Ishikawa (cell line): Measurements from ENCODE around the gene THAP6.

ENCODE experiments used
- CEBPB ChIP-seq: IDR thresholded peaks from 2 replicates; pipeline ENCODE4 v1.6.1; 2012
- CREB1 ChIP-seq: IDR thresholded peaks from 2 replicates; pipeline ENCODE4 v1.6.1; 2012; ENCODE audit warnings: low read depth
- EGR1 ChIP-seq: IDR thresholded peaks from 2 replicates; pipeline ENCODE4 v1.6.1; 2012
- EP300 ChIP-seq: IDR thresholded peaks from 2 replicates; pipeline ENCODE4 v1.6.1; 2012; ENCODE audit warnings: borderline replicate concordance
- FOXM1 ChIP-seq: IDR thresholded peaks from 2 replicates; pipeline ENCODE4 v1.6.1; 2012; ENCODE audit warnings: low read depth, borderline replicate concordance
- MAX ChIP-seq: IDR thresholded peaks from 2 replicates; pipeline ENCODE4 v1.6.1; 2012
- NFIC ChIP-seq: IDR thresholded peaks from 2 replicates; pipeline ENCODE4 v1.6.1; 2012
- RAD21 ChIP-seq: IDR thresholded peaks from 2 replicates; pipeline ENCODE4 v1.6.1; 2012; ENCODE audit warnings: low read depth
- REST ChIP-seq: IDR thresholded peaks from 2 replicates; pipeline ENCODE4 v1.6.1; 2012; ENCODE audit warnings: low read depth, mild to moderate bottlenecking
- TAF1 ChIP-seq: IDR thresholded peaks from 2 replicates; pipeline ENCODE4 v1.6.1; 2012; ENCODE audit warnings: low read depth, mild to moderate bottlenecking
- TCF12 ChIP-seq: IDR thresholded peaks from 2 replicates; pipeline ENCODE4 v1.6.1; 2012; ENCODE audit warnings: low read depth
- TEAD4 ChIP-seq: IDR thresholded peaks from 2 replicates; pipeline ENCODE4 v1.6.1; 2012
- USF1 ChIP-seq: IDR thresholded peaks from 2 replicates; pipeline ENCODE4 v1.6.1; 2012
- YY1 ChIP-seq: IDR thresholded peaks from 2 replicates; pipeline ENCODE4 v1.6.1; 2012; ENCODE audit warnings: low read depth
- ZBTB7A ChIP-seq: IDR thresholded peaks from 2 replicates; pipeline ENCODE4 v1.6.1; 2012; ENCODE audit warnings: low read depth

The THAP6 gene

GRCh38 chr4:75565481-75565880, 51.2 kb downstream of the THAP6 start:
- TF ChIP-seq ZBTB7A (no peak), CEBPB (no peak), EGR1 (no peak), FOXM1 (no peak), TEAD4 (no peak), CREB1 (no peak), YY1 (no peak), EP300 (no peak), NFIC (no peak), TAF1 (no peak), REST (no peak), RAD21 (no peak), MAX (no peak), TCF12 (no peak), USF1 (no peak)

GRCh38 chr4:75566911-75567310, 52.6 kb downstream of the THAP6 start:
- no peak for TF ChIP-seq RAD21
- TF ChIP-seq MAX, result no peak
- TF ChIP-seq USF1, result no peak
- TF ChIP-seq FOXM1, result no peak
- no peak for TF ChIP-seq CREB1
- no peak for TF ChIP-seq YY1
- no peak for TF ChIP-seq TCF12
- no peak for TF ChIP-seq CEBPB
- no peak for TF ChIP-seq NFIC
- TF ChIP-seq REST, result no peak
- TF ChIP-seq EP300, result no peak
- no peak for TF ChIP-seq TEAD4
- TF ChIP-seq ZBTB7A, result no peak
- TF ChIP-seq TAF1, result no peak

GRCh38 chr4:75567725-75568124, 53.5 kb downstream of the THAP6 start:
- no peak for TF ChIP-seq CEBPB
- TF ChIP-seq NFIC, result no peak
- no peak for TF ChIP-seq MAX
- no peak for TF ChIP-seq REST
- no peak for TF ChIP-seq TCF12
- TF ChIP-seq EP300, result no peak
- TF ChIP-seq YY1, result no peak
- no peak for TF ChIP-seq ZBTB7A
- TF ChIP-seq TAF1, result no peak
- TF ChIP-seq EGR1, result no peak
- TF ChIP-seq CREB1, result no peak
- no peak for TF ChIP-seq USF1
- TF ChIP-seq RAD21, result no peak
- TF ChIP-seq TEAD4, result no peak
- TF ChIP-seq FOXM1, result no peak
